HEK293T (cell line): Measurements from ENCODE around the gene FNDC3B.

Source experiments
- CTCF ChIA-PET: fragments of 350-600 bp; formaldehyde crosslinking; extraction: SDS; loops from one replicate; lab custom pipeline; 2021; ENCODE audit warnings: antibody characterized with exemption, inconsistent platforms; lab: Yijun Ruan, JAX
- POLR2A ChIA-PET: fragments of 350-600 bp; formaldehyde crosslinking; extraction: SDS; loops from one replicate; lab custom pipeline; 2020; ENCODE audit warnings: antibody characterized with exemption, inconsistent platforms; lab: Yijun Ruan, JAX
- DNase-seq: peaks from one replicate; pipeline ENCODE4 v3.0.0; 2012; ENCODE audit warnings: mixed read lengths; ENCODE audit errors: extremely low spot score
- ARNT ChIP-seq: fragments of 450-650 bp; IDR thresholded peaks from 2 replicates; pipeline ENCODE4 v1.6.1; 2017; ENCODE audit warnings: mild to moderate bottlenecking
- BHLHE40 ChIP-seq: fragments of 450-650 bp; IDR thresholded peaks from 2 replicates; pipeline ENCODE4 v1.6.1; 2016; ENCODE audit warnings: mild to moderate bottlenecking, moderate library complexity, borderline replicate concordance
- CTBP1 ChIP-seq: fragments of 450-650 bp; IDR thresholded peaks from 2 replicates; pipeline ENCODE4 v1.6.1; 2016; ENCODE audit warnings: borderline replicate concordance
- ELF4 ChIP-seq: fragments of 450-650 bp; IDR thresholded peaks from 2 replicates; pipeline ENCODE4 v1.6.1; 2017; ENCODE audit warnings: antibody characterized with exemption
- FOXA1 ChIP-seq: fragments of 450-650 bp; IDR thresholded peaks from 2 replicates; pipeline ENCODE4 v1.6.1; 2016; ENCODE audit warnings: mild to moderate bottlenecking
- FOXK2 ChIP-seq: fragments of 450-650 bp; IDR thresholded peaks from 2 replicates; pipeline ENCODE4 v1.6.1; 2016; ENCODE audit warnings: mild to moderate bottlenecking
- FOXM1 ChIP-seq: fragments of 450-650 bp; IDR thresholded peaks from 2 replicates; pipeline ENCODE4 v1.6.1; 2017; ENCODE audit warnings: mild to moderate bottlenecking, borderline replicate concordance
- HDGF ChIP-seq: fragments of 450-650 bp; IDR thresholded peaks from 2 replicates; pipeline ENCODE4 v1.6.1; 2017; ENCODE audit warnings: antibody characterized with exemption, borderline replicate concordance
- L3MBTL2 ChIP-seq: fragments of 450-650 bp; conservative IDR thresholded peaks from 2 replicates; pipeline ENCODE4 v1.6.1; 2016; ENCODE audit warnings: mild to moderate bottlenecking
- LEF1 ChIP-seq: fragments of 450-650 bp; IDR thresholded peaks from 2 replicates; pipeline ENCODE4 v1.6.1; 2017; ENCODE audit warnings: mild to moderate bottlenecking, borderline replicate concordance
- NFRKB ChIP-seq: fragments of 450-650 bp; IDR thresholded peaks from 2 replicates; pipeline ENCODE4 v1.6.1; 2016; ENCODE audit warnings: mild to moderate bottlenecking, moderate library complexity
- SP1 ChIP-seq: fragments of 450-650 bp; IDR thresholded peaks from 2 replicates; pipeline ENCODE4 v1.6.1; 2017
- SUZ12 ChIP-seq: fragments of 450-650 bp; IDR thresholded peaks from 2 replicates; pipeline ENCODE4 v1.6.1; 2016; ENCODE audit warnings: mild to moderate bottlenecking
- TARDBP ChIP-seq: fragments of 450-650 bp; IDR thresholded peaks from 2 replicates; pipeline ENCODE4 v1.6.1; 2016
- ZNF384 ChIP-seq: fragments of 450-650 bp; IDR thresholded peaks from 2 replicates; pipeline ENCODE4 v1.6.1; 2016
- TF ChIP-seq, protein P1 (sequence below): fragments of 450-650 bp; IDR thresholded peaks from 2 replicates; pipeline ENCODE4 v1.6.1; 2016

Gene FNDC3B

DNA sequence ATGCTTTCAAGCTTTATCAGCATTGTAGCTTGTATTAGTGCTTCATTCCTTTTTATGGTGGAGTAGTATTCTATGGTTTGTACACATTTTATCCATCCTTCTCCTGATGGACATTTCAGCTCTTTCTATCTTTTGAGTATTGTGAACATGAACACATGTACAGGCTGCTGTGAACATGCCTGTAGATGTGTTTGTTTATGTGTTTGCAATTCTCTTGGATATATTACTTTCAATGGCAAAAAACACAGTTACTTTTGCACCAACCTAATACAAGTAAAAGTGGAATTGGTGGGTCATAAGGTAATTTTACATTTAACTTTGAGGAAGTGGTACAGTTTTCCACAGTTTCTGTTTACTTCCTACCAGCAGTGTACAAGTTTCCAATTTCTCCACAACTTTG lies 180.4 kb downstream of the FNDC3B start:
- ChIA-PET POLR2A (no interaction called here), CTCF (no interaction called here)
- DNase-seq, result no peak
- TF ChIP-seq ZNF384, result no peak

DNA sequence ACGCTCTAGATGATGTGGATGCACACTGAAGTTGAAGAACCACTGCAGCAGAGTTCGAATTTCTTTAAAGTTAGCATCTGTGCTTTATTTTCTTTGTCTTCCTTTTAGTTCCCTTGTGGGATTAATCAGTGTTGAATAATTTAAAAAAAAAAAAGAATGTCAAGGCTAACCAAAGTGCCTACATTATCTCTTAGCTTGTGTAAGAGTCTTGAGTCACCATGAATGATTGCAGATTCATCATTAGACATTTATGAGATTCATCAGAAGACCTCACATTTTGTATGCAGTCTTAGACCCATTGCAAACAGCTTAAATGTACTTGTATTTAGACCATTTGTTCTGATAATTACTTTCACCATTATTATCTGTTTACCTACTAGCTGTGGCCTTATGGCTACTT lies 182.2 kb downstream of the FNDC3B start:
- ChIA-PET CTCF (no interaction called here), POLR2A (no interaction called here)
- no peak for TF ChIP-seq SUZ12
- no peak for TF ChIP-seq CTBP1
- no peak for TF ChIP-seq ZNF384
- TF ChIP-seq FOXK2, result no peak
- no peak for TF ChIP-seq BHLHE40
- no peak for TF ChIP-seq ELF4
- DNase-seq, result no peak

DNA sequence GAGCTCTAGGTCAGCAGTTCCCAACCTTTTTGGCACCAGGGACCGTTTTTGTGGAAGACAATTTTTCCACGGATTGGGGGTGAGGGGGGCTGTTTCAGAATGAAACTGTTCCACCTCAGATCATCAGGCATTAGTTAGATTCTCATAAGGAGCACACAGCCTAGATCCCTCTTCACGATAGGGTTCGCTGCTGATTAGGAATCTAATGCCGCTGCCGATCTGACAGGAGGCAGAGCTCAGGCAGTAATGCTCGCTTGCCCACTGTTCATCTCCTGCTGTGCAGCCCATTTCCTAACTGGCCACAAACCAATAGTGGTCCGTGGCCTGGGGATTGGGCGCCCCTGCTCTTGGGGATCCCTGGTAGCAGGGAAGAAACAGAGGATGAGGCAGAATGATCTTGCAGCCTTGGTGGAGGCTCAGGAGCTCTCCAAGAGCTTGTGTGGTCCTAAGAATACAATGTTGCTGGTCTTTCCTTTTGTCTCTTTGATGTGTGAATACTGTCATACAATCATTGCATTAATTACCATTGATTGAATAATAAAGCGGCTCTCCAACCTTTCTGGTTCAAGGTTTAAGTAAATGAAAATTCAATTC lies 183.2 kb downstream of the FNDC3B start:
- ChIA-PET CTCF (no interaction called here), POLR2A (interaction anchor here (0.6 kb wide), 1 partner anchor 249 kb away, joined by 4 read pairs; no protein-coding TSS in a partner anchor)
- TF ChIP-seq ELF4 (no peak), CTBP1 (no peak), TARDBP (no peak), HDGF (no peak), ARNT (no peak), BHLHE40 (no peak), L3MBTL2 (no peak), NFRKB (no peak), ZNF384 (no peak), SP1 (no peak), LEF1 (no peak), FOXK2 (no peak)
- TF ChIP-seq, protein P1, sequence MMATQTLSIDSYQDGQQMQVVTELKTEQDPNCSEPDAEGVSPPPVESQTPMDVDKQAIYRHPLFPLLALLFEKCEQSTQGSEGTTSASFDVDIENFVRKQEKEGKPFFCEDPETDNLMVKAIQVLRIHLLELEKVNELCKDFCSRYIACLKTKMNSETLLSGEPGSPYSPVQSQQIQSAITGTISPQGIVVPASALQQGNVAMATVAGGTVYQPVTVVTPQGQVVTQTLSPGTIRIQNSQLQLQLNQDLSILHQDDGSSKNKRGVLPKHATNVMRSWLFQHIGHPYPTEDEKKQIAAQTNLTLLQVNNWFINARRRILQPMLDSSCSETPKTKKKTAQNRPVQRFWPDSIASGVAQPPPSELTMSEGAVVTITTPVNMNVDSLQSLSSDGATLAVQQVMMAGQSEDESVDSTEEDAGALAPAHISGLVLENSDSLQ, result no peak
- DNase-seq, result no peak

DNA sequence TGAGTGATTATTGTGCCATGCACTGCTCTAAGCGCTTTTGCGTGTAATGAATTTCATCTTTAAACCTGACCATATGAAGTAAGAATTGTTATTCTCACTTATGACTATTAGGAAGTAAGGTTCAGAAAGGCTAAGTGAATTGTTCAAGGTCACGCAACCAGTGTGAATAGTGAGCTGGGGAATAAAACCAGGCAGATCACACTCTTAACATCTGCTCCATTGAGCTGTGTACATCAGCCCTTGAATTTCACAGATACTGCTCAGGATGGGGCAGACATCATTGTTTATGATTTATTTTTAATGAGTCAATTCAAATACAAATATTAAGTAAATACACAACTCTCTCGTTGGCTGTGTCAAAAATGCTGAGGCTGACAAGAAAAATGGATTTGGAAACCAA lies 184.5 kb downstream of the FNDC3B start:
- no peak for DNase-seq
- TF ChIP-seq BHLHE40 (no peak), LEF1 (no peak), ARNT (no peak), HDGF (no peak), SP1 (no peak), ELF4 (no peak), FOXM1 (no peak), SUZ12 (no peak), NFRKB (no peak), L3MBTL2 (no peak), FOXA1 (no peak), ZNF384 (no peak), CTBP1 (no peak), TARDBP (no peak), FOXK2 (no peak)
- TF ChIP-seq, protein P1, result no peak
- ChIA-PET POLR2A (no interaction called here), CTCF (no interaction called here)

DNA sequence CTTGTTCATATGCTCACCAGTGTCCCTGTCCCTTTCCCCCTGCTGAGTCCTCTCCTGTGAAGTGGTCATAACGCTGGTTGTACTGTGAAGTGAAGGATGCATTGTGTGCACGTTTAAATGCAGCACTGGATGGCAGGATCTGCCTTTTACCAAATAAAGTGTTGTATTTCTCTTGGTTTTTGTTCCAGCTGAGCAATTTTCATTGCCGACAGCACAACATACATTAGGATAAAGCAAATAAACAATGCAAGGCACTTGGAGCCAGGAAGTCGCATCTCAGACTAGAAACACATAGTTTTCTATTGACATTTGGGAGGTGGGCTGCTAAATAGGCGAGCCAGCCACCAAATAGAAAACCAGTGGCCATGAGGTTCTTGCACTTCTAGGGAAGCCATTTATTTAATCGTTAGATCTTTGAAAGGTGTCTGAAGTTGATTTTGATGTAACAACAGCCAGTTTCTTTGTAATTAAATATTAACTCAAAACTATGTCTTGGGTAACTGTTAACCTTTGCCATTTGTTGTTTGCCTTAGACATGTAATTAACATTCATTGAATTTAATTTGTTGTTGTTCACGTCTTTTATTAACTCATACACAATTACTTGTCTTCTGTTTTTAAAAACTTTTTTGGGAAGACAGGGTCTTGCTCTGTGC lies 185.3 kb downstream of the FNDC3B start:
- TF ChIP-seq L3MBTL2 (peak; percentile 32; the same call in 1 of the 2 replicates), ARNT (no peak), CTBP1 (peak; percentile 7; the same call in 1 of the 2 replicates), FOXM1 (no peak)
- DNase-seq, result peak; percentile 32

DNA sequence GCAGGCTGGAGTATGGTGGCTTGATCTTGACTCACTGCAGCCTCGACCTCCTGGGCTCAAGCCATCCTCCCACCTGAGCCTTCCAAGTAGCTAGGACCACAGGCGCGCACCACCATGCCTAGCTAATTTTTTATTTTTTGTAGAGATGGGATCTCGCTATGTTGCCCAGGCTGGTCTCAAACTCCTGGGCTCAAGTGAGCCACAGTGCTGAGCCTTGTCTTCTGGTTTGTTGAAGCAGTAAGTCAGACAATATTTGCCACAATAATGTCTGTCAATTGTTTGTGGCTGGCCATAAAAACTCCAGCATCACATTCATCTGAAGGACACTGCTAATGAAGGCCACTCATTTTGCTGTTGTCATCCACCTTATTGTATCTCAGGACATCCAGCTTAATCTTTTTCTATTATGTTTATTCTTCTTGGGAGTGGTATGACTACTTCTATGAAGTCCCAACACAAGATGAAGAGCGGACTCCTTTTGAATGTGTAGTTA lies 185.9 kb downstream of the FNDC3B start:
- CTCF ChIA-PET, result no interaction called here
- no peak for TF ChIP-seq ZNF384
- TF ChIP-seq TARDBP, result no peak
- no peak for TF ChIP-seq FOXM1
- TF ChIP-seq SP1, result no peak
- no peak for TF ChIP-seq ARNT
- TF ChIP-seq ELF4, result no peak
- TF ChIP-seq NFRKB, result no peak
- no peak for TF ChIP-seq BHLHE40
- POLR2A ChIA-PET, result no interaction called here
- DNase-seq, result no peak

More for the DNA sequence above, 185.3 kb downstream of the FNDC3B start:
- POLR2A ChIA-PET, result no interaction called here
- CTCF ChIA-PET, result no interaction called here

DNA sequence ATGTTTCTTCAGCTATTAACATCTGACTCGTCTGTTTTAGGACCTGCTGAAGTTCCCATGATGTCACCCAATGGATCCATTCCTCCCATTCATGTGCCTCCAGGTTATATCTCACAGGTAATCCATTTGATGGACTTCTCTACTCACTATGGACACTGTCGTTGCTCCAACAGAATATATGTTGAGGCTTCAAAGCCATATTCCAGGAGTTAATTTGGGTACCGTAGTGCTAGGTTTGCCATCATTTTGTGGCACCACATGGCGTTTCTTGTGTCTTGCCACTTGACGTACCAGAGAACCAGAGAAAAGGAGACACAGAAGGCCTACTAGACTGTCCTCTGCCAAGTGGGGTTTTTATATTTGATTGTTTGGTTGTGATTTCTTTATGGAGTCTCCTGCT lies 187.5 kb downstream of the FNDC3B start:
- POLR2A ChIA-PET, result no interaction called here
- no peak for TF ChIP-seq ELF4
- TF ChIP-seq BHLHE40, result no peak
- TF ChIP-seq SP1, result no peak
- no peak for TF ChIP-seq NFRKB
- no peak for TF ChIP-seq LEF1
- CTCF ChIA-PET, result no interaction called here
- DNase-seq, result no peak
